Measurements from ENCODE around the gene GALNT9. TPM values are rescaled to one million over a fixed set of nuclear protein-coding genes. Genes with fewer than 3 reads are reported as not detected.
"Not testable (repeated sequence)": the region's sequence is repeated elsewhere in the genome, so short reads cannot be mapped to it uniquely, and the experiment has no call there.

GALNT9 gene
- total RNA-seq, 8 experiments from 2014 or later = 0.40 to 23.8 (median 1.3) TPM

DNA sequence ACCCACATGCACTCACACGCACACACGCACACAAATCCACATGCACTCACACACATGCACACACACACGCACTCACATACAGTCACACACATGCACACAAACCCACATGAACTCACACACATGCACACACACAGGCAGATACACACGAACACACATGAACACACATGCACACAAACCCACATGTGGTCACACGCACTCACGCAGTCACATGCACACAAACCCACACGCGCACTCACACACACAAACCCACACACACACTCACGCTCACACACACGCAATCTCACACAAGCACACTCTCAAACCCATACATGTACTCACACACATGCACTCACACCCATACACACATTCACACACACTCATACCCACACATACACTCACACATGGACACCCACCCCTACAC lies 61.5 kb downstream of the GALNT9 start:
- WGBS, 10 experiments = 80 to 100% (median 98%) methylated on average over 1 to 6 of the region's 10 CpGs; no CpG with 5 or more reads in 3 of the 10 experiments
- in situ Hi-C loops (cut with MboI; ENCODE audit: low pct_unique_long_range_greater_than_20kb in 2 of 9, low sequenced_read_pairs in 9 of 9, unreplicated experiment in 9 of 9) = no loop called here
- H3K4me3 ChIP-seq = no peak overlapping the region
- peaks cover 0 to 3% of the 10 kb centered on the region in 2 donors for H3K4me1 ChIP-seq (replicated peaks in 1 of 2)
- no peak for ATAC-seq (replicated peaks in 6 of 8)
- no peak overlapping the region for H3K27ac ChIP-seq

- H3K4me1 ChIP-seq (replicated peaks in 1 of 2) = peaks cover 0 to 3% of the 10 kb centered on the region in 2 donors
- H3K4me3 ChIP-seq = no peak overlapping the region
- in situ Hi-C loops (cut with MboI; ENCODE audit: low pct_unique_long_range_greater_than_20kb in 2 of 9, low sequenced_read_pairs in 9 of 9, unreplicated experiment in 9 of 9) = no loop called here
- no peak overlapping the region for H3K27ac ChIP-seq
- ATAC-seq (replicated peaks in 6 of 8) = no peak
- 40 to 92% (median 83%) methylated on average over 1 to 8 of the region's 18 CpGs; no CpG with 5 or more reads in 6 of the 10 experiments for WGBS, 10 experiments
These were observed 62.6 kb downstream of the GALNT9 start for GRCh38 chr12:132266802-132267201.

- Histone ChIP-seq H3K27ac (no peak overlapping the region), H3K4me3 (no peak overlapping the region), H3K4me1 (replicated peaks in 1 of 2) (peaks cover 0 to 3% of the 10 kb centered on the region in 2 donors)
- in situ Hi-C loops (cut with MboI; ENCODE audit: low pct_unique_long_range_greater_than_20kb in 2 of 9, low sequenced_read_pairs in 9 of 9, unreplicated experiment in 9 of 9) = no loop called here
- no peak for ATAC-seq (replicated peaks in 6 of 8)
- WGBS, 10 experiments = 41 to 80% (median 64%) methylated on average over 2 to 5 of the region's 9 CpGs; no CpG with 5 or more reads in 3 of the 10 experiments
These were observed 63.0 kb downstream of the GALNT9 start for GRCh38 chr12:132266370-132266769.

- ATAC-seq (replicated peaks in 6 of 8); H3K4me1 ChIP-seq (replicated peaks in 1 of 2); H3K4me3 ChIP-seq; H3K27ac ChIP-seq; in situ Hi-C loops (cut with MboI; ENCODE audit: low pct_unique_long_range_greater_than_20kb in 2 of 9, low sequenced_read_pairs in 9 of 9, unreplicated experiment in 9 of 9): not testable (repeated sequence)
- WGBS, 10 experiments = 17 to 91% (median 83%) methylated on average over 1 to 13 of the region's 27 CpGs; no CpG with 5 or more reads in 5 of the 10 experiments
These were observed 63.6 kb downstream of the GALNT9 start for GRCh38 chr12:132265822-132266221.

DNA sequence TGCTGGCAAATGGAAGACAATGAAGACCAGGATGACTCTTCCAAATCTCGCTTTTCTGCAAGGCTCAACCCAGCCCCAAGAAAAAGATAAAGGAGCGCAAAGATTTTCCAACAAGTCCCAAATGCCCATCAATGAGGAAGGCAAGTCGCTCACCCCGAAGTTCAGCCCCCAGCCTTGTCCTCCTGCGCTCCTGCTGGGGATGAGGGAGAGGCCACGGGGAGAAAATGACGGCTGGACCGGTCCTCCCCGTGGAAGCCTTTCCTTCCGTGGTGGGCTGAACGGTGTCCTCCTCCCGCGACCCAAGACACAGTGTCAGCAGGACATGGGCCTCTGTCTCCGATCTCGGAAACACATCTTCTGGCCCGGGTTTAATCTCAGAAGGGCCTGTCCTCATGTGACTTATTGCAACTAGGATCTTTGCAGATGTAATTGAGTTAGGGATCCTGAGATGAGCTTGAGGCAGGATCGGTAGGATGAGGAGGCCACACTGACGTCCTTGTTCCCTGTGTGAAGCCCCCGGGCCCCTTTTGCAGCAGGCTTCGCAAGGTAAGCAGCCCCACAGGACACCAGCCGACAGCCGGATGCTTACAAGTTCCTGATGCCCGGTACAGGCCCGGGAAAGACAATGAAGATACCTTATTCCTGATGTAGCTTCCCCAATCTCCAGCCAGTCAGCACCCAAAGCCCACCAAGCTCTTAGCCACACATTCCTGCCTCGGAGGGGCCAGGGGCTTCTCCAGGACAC lies 64.2 kb downstream of the GALNT9 start:
- in situ Hi-C loops (cut with MboI; ENCODE audit: low pct_unique_long_range_greater_than_20kb in 2 of 9, low sequenced_read_pairs in 9 of 9, unreplicated experiment in 9 of 9) = no loop called here
- no peak for ATAC-seq (replicated peaks in 6 of 8)
- 46 to 100% (median 69%) methylated on average over 1 to 17 of the region's 25 CpGs; no CpG with 5 or more reads in 4 of the 10 experiments for WGBS, 10 experiments

DNA sequence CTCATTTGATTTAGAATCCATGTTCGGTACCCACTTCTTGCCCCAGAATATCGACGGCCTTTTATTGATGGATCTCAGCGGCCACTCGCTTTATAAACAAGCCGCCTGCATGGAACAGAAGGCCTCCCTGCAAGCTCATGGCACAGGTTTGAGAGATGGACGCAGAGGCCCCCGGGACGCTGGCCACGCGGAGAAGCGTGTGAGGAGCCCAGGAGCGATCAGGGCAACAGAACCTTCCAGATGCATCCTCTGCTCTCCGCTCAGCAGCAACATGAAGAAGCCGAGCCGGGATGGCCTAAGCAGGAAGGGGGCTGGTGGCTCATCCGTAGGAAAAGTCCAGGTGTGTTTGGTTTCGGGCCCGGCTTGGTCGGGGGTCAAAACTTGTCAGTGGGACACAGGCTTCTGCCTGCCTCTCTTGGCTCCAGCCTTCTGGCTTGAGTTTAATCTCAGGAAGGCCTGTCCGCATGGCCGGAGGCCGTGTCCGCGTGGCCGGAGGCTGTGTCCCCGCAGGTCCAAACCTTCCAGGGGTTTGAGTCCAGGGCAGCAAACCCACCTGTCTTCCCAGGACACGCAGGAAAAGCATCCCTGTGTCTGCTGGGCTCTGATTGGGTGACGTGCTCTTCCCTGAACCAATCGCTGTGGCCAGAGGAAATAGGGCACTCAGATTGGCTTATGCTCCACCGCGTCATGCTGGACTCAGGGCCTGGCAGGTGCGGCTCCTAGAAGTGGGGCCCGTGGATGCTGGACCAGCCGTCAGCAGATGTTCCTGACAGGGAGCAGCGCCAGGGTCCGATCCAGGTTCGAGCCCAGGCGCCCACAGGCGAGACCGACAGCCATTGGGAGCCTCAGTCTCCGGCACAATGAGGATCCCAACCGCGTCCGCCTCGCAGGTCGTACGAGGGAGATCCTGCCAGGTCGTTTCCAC lies 65.0 kb downstream of the GALNT9 start:
- Histone ChIP-seq H3K4me3 (no peak overlapping the region), H3K4me1 (replicated peaks in 1 of 2) (peaks cover 0 to 3% of the 10 kb centered on the region in 2 donors), H3K27ac (no peak overlapping the region)
- in situ Hi-C loops (cut with MboI; ENCODE audit: low pct_unique_long_range_greater_than_20kb in 2 of 9, low sequenced_read_pairs in 9 of 9, unreplicated experiment in 9 of 9) = no loop called here
- 40 to 100% (median 71%) methylated on average over 1 to 14 of the region's 49 CpGs; no CpG with 5 or more reads in 3 of the 10 experiments for WGBS, 10 experiments
- ATAC-seq (replicated peaks in 6 of 8) = peak in 1 of 8 experiments; percentile 18

More for the DNA sequence above, 64.2 kb downstream of the GALNT9 start:
- no peak overlapping the region for H3K27ac ChIP-seq
- no peak overlapping the region for H3K4me3 ChIP-seq
- H3K4me1 ChIP-seq (replicated peaks in 1 of 2) = peaks cover 0 to 3% of the 10 kb centered on the region in 2 donors

GRCh38 chr12:132263451-132264049 lies 65.8 kb downstream of the GALNT9 start:
- in situ Hi-C loops (cut with MboI; ENCODE audit: low pct_unique_long_range_greater_than_20kb in 2 of 9, low sequenced_read_pairs in 9 of 9, unreplicated experiment in 9 of 9) = no loop called here
- Histone ChIP-seq H3K27ac (no peak overlapping the region), H3K4me3 (no peak overlapping the region), H3K4me1 (replicated peaks in 1 of 2) (peaks cover 0 to 3% of the 10 kb centered on the region in 2 donors)
- WGBS, 10 experiments = 20 to 67% (median 42%) methylated on average over 2 to 10 of the region's 19 CpGs; no CpG with 5 or more reads in 6 of the 10 experiments
- ATAC-seq (replicated peaks in 6 of 8) = peak in 2 of 8 experiments; percentile 45 to 65

DNA sequence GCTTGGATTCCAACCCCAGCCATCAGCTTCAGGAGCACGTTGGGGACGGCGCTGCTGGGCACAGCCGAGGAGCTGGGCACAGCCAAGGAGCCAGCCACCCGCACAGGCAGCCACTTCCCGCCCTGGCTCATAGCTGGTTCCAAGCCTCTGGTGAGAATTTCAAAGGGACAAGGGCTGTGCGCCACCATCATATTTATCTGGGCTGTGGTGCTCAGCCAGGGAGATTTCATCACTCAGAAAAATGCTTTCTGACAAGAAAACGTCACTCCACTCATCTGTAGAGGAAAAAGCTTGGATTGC lies 66.4 kb downstream of the GALNT9 start:
- ATAC-seq (replicated peaks in 6 of 8) = no peak
- WGBS, 10 experiments = 10 to 100% (median 25%) methylated on average over 1 to 5 of the region's 8 CpGs; no CpG with 5 or more reads in 5 of the 10 experiments
- in situ Hi-C loops (cut with MboI; ENCODE audit: low pct_unique_long_range_greater_than_20kb in 2 of 9, low sequenced_read_pairs in 9 of 9, unreplicated experiment in 9 of 9) = no loop called here
- H3K4me3 ChIP-seq = no peak overlapping the region
- H3K4me1 ChIP-seq (replicated peaks in 1 of 2) = peaks cover 0 to 3% of the 10 kb centered on the region in 2 donors
- no peak overlapping the region for H3K27ac ChIP-seq

GRCh38 chr12:132262256-132263060 lies 66.9 kb downstream of the GALNT9 start:
- in situ Hi-C loops (cut with MboI; ENCODE audit: low pct_unique_long_range_greater_than_20kb in 2 of 9, low sequenced_read_pairs in 9 of 9, unreplicated experiment in 9 of 9) = no loop called here
- ATAC-seq (replicated peaks in 6 of 8) = no peak
- 54 to 70% (median 69%) methylated on average over 3 to 4 of the region's 40 CpGs; no CpG with 5 or more reads in 7 of the 10 experiments for WGBS, 10 experiments
- Histone ChIP-seq H3K27ac (no peak overlapping the region), H3K4me3 (no peak overlapping the region), H3K4me1 (replicated peaks in 1 of 2) (peaks cover 0 to 3% of the 10 kb centered on the region in 2 donors)

GRCh38 chr12:132261328-132262138 lies 67.9 kb downstream of the GALNT9 start:
- H3K4me1 ChIP-seq (replicated peaks in 1 of 2) = peaks cover 0 to 3% of the 10 kb centered on the region in 2 donors
- no peak overlapping the region for H3K4me3 ChIP-seq
- no peak overlapping the region for H3K27ac ChIP-seq
- 0 to 82% (median 40%) methylated on average over 1 to 9 of the region's 13 CpGs; no CpG with 5 or more reads in 5 of the 10 experiments for WGBS, 10 experiments
- ATAC-seq (replicated peaks in 6 of 8) = no peak
- in situ Hi-C loops (cut with MboI; ENCODE audit: low pct_unique_long_range_greater_than_20kb in 2 of 9, low sequenced_read_pairs in 9 of 9, unreplicated experiment in 9 of 9) = no loop called here

DNA sequence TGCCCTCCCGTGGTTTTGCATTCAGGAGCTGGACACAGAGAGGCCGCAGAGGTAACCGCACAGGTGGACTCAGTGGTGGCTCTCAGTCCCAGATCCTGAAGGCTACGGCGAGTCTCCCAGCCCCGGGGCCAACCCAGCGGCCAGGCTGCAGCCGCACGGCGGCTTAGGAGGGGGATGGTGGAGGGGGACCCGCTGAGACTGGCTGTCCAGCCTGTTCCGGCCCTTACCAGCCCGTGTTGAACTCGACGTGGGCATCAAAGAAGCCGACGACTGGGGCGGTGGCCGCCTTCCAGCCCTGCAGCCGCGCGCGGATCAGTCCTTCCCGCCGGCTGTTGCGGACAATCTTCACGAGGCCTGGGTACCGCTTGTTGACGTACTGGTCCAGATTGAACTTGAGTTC lies 68.7 kb downstream of the GALNT9 start:
- Histone ChIP-seq H3K27ac (no peak overlapping the region), H3K4me3 (no peak overlapping the region), H3K4me1 (replicated peaks in 1 of 2) (peaks cover 0 to 3% of the 10 kb centered on the region in 2 donors)
- in situ Hi-C loops (cut with MboI; ENCODE audit: low pct_unique_long_range_greater_than_20kb in 2 of 9, low sequenced_read_pairs in 9 of 9, unreplicated experiment in 9 of 9) = no loop called here
- 45 to 100% (median 90%) methylated on average over 2 to 4 of the region's 29 CpGs; no CpG with 5 or more reads in 6 of the 10 experiments for WGBS, 10 experiments
- ATAC-seq (replicated peaks in 6 of 8) = no peak
